HG03139 (cell line): ENCODE results near the gene ZCCHC7.
"Not testable (repeated sequence)": the region's sequence is repeated elsewhere in the genome, so short reads cannot be mapped to it uniquely, and the experiment has no call there.

ENCODE experiments used
- ATAC-seq: cut with Tn5 transposase; IDR thresholded peaks from one replicate; pipeline ENCODE4 v1.9.1; 2021; ENCODE audit not compliant: unreplicated experiment

The ZCCHC7 gene

GRCh38 chr9:37119907-37120842, at the start of gene ZCCHC7:
ZCCHC7 (plus strand) TSS chr9:37120574.
- ATAC-seq = peak; percentile 90

DNA sequence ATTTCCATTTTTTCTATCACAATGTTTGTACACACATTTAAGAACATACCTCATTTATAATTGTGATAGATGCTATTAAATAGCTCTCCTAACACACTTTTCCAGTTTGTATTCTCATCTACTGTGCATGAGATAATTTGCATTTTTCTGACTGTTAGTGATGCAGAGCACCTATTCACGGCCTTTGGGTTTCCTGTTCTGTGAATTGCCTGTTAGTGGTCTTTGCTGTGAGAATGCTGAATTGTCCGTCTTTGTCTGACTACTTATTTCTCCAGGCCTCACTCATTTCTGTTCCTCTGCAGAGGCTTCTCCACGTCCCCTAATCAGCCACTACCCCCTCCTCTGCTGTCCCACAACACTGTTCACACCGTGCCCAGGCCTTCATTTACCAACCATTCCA, 45.6 kb upstream of the ZCCHC7 start:
- ATAC-seq = not testable (repeated sequence)

GRCh38 chr9:37079370-37080164, 40.8 kb upstream of the ZCCHC7 start:
- peak; percentile 91 for ATAC-seq

DNA sequence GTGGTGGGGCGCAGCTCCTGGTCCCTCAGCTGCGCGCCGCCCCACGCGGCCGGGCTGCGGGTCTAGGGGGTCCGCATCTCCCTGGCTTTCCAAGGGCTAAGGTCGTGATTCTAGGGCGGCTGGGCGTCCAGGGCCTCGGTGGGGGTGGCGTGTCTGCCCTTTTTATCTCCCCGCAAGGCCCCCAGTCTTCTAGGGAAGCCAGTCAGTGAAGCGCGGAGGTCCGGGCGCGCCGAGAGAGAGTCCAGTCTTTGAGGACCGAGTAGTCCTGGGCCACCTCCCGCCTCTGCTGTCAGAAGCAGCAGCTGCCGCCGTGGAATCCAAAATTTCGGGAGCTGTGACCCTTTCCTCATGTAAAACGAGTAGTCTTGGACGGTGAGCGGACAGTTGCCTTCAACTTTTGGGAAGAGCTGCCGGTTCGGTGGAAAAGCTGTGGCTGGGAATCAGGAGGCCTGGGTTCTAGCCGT, 40.2 kb upstream of the ZCCHC7 start:
- not testable (repeated sequence) for ATAC-seq

- not testable (repeated sequence) for ATAC-seq
Observed at GRCh38 chr9:37081507-37081906, 38.9 kb upstream of the ZCCHC7 start.

DNA sequence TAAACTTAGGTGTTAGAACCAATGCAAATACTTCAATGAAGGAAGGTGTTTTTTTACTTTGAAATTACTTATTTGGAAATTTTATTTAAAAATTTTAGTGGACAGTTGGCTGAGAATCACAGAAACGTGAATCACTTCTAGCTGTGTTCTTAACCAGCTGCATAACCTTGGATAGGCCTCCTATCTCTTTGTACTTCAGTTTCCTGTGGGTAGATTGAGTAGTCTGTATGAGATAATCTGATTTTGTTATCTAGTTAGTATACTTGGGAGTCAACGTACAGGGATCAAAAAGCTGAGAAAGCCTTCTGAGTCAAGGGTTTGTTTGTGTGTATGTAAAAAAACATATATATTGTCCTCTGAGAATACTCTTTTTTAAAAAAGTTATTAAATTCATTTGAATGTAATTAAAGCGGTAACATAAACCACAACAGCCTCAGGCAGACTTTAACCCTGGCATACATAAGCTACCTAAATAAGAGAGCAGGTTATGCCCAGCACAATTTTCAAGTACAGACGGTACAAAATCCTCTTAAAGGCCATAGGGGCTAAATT, 38.1 kb upstream of the ZCCHC7 start:
- no peak for ATAC-seq

- ATAC-seq = no peak
Observed at GRCh38 chr9:37083654-37084053, 36.7 kb upstream of the ZCCHC7 start.

DNA sequence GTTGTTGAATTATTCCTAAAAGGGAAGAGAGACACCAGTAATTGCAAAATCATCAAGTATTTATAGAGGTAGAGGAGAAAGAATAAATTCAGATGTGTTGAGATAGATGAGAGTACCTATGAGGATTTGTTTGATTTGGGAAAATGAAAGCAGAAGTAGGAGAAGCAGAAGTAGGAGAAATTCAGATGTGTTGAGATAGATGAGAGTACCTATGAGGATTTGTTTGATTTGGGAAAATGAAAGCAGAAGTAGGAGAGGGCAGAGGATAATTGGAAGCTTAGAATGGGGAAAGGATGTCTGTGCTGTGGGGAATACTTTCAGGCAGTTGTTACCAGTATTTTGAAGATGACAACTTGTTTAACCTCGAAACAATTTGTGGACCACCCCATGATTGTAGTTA, 35.1 kb upstream of the ZCCHC7 start:
- ATAC-seq = no peak

DNA sequence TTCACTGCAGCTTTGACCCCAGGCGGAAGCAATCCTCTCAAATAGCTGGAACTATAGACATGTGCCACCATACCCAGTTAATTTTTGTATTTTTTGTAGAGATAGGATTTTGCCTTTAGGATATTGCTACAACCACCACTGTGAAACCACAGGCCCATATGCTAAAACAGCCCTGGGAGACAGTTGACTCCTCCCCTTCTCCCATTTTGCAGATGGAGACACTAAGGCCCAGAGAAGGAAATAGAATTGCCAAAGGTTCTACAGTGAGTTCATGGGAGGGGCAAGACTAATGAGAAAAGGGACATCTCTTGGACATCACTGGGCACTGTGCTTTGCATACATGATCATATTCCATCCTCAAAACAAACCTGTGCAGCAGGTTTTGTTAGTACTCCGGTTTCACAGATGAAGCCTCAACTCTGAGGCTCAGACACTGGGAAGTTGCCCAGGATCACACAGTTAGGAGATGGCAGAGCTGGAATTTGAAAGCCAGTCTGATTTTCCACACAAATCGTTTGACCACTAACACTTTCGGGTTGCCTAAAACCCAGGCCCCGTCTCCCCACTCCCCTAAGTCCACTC, 27.6 kb upstream of the ZCCHC7 start:
- ATAC-seq = not testable (repeated sequence)

DNA sequence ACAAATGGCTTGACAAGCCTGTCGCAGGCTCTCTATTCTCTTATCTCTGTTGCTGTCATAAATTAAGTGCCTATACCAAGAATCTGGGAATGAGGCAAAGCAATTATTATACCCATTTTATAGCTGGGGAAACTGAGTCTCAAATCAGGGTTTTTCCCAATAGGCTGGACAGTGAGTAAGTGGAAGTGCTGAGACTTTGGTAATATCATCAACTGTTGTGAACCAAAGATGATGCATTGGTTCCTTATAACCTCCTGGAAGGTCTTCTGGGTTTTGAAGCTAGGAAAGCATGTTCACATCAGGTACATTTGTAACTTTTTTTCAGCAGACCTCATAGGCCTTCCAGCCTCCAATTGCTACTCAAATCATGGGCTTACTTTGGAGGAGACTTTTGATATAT, 25.6 kb upstream of the ZCCHC7 start:
- ATAC-seq = no peak

DNA sequence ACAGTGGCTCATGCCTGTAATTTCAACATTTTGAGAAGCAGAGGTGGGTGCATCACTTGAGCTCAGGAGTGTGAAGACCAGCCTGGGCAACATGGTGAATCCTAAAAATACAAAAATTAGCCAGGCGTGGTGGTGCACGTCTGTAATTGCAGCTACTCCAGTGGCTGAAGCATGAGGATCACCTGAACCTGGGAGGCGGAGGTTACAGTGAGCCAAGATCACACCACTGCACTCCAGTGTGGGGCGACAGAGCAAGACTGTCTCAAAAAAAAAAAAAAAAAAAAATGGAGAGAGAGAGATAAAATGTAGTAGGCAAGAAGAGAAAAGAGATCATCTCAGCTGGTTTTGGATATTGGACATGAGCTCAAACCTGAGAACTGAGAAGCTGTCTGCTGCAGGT, 23.7 kb upstream of the ZCCHC7 start:
- no peak for ATAC-seq

GRCh38 chr9:37097294-37097693, 23.1 kb upstream of the ZCCHC7 start:
- no peak for ATAC-seq

DNA sequence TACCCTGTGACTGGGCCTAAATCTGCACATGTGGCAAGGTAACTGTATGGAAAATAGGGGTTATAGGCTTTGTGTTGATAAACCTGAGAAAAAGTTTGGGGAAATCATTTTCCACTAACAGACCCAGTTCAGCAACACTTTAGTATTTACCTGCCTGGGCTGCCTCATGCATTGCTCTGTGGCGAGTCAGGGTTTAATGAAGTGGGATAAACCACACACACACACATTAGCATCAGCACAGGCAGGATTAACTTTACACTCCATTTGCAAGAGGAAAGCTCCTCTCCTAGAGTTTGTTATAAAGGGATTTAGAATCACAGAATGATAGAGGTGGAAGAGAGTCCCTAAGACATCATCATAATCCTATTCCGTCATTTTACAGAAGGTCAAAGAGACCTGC, 20.0 kb upstream of the ZCCHC7 start:
- ATAC-seq = no peak

DNA sequence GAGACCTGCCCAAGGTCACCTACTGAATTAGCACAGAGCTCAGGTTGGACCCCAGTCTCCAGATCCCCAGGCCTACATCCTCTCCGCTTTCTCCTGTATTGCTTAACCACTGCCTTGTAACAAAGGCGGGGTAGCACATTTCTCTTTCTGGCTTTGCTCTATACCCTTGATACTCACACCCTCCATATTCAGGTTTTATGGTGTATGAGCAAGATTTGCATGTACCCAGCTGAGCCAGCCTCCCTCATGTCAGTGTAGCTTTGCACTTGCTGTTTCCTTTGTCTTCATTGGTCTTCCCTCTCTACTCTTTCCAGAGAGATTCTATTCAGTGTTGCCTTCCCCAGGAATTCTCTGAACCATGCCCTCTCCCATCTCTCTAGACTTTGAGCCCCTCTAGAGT, 19.6 kb upstream of the ZCCHC7 start:
- ATAC-seq = no peak

GRCh38 chr9:37102486-37102885, 17.9 kb upstream of the ZCCHC7 start:
- ATAC-seq = no peak

- ATAC-seq = no peak
Observed at GRCh38 chr9:37104183-37104889, 16.0 kb upstream of the ZCCHC7 start.

- no peak for ATAC-seq
Observed at GRCh38 chr9:37105234-37105633, 15.1 kb upstream of the ZCCHC7 start.

GRCh38 chr9:37107701-37108100, 12.7 kb upstream of the ZCCHC7 start:
- ATAC-seq = no peak

GRCh38 chr9:37114442-37114841, 5.9 kb upstream of the ZCCHC7 start:
- ATAC-seq = not testable (repeated sequence)

- ATAC-seq = no peak
Observed at GRCh38 chr9:37117956-37118355, 2.4 kb upstream of the ZCCHC7 start.

DNA sequence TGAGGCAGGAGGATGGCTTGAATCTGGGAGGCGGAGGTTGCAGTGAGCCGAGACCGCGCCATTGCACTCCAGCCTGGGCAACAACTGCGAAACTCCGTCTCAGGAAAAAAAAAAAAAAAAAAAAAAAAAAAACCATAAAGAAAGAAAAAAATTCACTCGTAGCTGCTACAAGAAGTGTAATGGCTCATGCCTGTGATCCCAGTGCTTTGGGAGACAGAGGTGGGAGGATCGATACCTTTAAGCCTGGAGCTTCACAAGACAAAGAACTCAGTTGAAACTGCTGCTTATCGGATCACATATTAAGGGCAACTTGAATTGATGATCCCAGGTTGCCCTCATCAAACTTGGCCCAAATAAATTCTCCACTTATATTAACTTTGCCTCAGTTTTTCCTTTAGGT, 1.0 kb upstream of the ZCCHC7 start:
- no peak for ATAC-seq
